ENCODE results near the gene TREX2.

TREX2 gene

DNA sequence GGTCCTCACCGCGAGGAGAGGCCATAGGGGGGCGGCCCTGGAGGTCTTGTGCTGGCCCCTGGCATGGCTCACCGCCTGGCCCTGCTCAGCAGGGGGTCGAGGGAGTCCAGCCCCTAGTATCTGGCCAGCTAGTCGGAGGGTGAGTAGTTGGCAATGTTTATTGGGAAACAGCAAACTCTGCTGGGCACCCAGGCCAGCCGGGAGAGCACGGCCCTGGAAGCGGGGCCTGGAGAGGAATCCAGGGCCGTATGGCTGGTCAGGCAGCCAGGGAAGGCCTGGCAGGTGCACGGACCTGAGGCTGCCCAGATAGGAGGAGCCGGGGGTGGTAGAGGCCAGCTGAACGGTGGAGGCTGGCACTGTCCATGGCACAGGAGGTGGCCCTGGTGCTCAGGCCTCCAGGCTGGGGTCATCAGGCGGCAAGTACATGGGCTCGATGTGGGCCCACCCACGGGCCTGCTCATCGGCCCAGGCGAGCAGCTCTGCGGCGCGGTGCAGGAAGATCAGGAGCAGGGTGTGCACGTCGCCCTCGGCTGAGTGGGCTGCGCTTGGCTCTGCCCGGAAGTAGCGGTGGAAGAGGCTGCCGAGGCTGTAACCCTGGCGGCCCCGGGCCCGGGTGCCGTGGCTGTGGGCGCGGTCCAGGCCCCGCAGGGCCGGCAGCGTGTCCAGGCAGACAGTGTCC is 1.4 kb downstream of the TREX2 start:
- TF ChIP-seq, protein P1, sequence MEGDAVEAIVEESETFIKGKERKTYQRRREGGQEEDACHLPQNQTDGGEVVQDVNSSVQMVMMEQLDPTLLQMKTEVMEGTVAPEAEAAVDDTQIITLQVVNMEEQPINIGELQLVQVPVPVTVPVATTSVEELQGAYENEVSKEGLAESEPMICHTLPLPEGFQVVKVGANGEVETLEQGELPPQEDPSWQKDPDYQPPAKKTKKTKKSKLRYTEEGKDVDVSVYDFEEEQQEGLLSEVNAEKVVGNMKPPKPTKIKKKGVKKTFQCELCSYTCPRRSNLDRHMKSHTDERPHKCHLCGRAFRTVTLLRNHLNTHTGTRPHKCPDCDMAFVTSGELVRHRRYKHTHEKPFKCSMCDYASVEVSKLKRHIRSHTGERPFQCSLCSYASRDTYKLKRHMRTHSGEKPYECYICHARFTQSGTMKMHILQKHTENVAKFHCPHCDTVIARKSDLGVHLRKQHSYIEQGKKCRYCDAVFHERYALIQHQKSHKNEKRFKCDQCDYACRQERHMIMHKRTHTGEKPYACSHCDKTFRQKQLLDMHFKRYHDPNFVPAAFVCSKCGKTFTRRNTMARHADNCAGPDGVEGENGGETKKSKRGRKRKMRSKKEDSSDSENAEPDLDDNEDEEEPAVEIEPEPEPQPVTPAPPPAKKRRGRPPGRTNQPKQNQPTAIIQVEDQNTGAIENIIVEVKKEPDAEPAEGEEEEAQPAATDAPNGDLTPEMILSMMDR (IDR thresholded peaks at IDR 0.05; ENCODE audit: insufficient read depth, missing control alignments): no peak
- no peak for FAIRE-seq
- DNase-seq (ENCODE audit: insufficient read length, low spot score): no peak

DNA sequence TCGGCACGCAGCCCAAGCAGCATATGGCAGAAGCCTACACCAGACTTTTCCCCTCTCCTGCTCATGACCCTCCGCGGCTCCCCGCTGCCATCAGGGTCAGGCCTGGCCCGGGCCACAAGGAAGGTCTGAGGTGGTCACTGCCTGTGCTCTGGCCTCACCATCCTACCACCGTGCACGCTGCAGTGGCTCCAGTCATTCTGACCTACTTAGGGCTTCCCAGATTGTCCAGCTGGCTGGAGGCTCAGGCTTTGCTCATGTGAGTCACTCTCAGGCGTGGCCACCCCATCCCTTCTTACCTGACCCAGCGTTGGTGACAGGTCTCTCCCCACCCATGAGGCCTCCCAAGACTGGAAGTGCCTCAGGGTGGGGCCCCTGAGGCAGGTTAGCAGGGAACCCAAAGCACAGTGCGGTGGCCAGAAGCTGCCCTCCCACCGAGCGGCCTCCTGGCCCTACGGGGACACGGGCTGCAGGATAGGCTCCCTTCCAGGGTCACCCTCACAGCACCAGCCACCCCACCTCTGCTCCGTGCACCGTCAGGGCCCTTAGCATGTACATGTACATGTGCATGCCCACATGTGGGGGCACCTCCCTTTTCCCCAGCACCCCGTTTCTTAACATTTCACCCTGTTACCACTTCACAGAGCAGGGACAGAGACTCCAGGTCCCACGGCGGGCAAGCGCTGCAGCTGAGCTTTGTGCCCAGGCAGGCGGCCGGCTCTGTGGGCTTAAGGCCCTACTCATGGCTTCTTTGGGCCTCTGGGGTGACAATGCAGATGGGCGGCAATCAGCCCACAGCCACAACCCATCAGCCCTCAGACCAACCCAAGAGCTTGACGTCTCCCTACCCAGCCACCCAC is 2.2 kb downstream of the TREX2 start:
- no peak for DNase-seq (ENCODE audit: insufficient read length, low spot score)
- TF ChIP-seq, protein P1 (IDR thresholded peaks at IDR 0.05; ENCODE audit: insufficient read depth, missing control alignments): no peak
- FAIRE-seq: no peak

DNA sequence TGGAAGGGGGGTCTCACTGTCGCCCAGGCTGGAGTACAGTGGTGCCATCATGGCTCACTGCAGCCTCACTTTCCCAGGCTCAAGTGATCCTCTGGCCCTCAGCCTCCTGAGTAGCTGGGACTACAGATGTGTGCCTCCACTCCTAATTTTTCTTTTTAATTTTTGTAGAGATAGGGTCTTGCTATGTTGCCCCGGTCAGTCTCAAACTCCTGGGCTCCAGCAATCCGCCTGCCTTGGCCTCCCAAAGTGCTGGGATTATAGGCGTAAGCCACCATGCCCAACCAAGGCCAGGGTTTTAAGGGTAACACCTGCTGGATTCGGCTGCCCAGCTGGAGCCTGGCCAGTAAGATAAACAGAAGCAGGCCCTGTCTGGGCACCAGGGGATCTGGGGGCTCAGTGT is 3.4 kb downstream of the TREX2 start:
- FAIRE-seq (no peak), DNase-seq (ENCODE audit: insufficient read length, low spot score) (no peak)
- TF ChIP-seq, protein P1 (IDR thresholded peaks at IDR 0.05; ENCODE audit: insufficient read depth, missing control alignments): no peak

DNA sequence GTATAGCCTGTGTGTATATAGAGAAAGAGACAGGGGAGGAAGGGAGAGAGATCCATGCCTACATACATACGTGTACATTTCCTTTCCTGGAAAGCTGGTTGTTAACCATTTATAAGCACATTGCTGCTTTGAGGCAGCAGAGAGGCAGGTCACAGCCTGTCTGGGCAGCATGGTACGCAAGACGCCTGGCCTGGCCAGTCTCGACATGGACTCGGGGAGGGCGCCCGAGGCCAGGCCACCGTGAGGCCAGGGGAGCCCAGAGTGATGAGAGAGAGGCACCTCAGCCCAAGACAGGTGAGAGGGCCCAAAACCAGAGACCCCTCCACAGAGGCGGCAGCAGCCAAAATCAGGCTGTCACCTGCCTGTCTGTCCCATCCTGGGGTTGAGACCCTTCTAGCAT is 3.9 kb downstream of the TREX2 start:
- FAIRE-seq (no peak), DNase-seq (ENCODE audit: insufficient read length, low spot score) (no peak)
- TF ChIP-seq, protein P1 (IDR thresholded peaks at IDR 0.05; ENCODE audit: insufficient read depth, missing control alignments): no peak

DNA sequence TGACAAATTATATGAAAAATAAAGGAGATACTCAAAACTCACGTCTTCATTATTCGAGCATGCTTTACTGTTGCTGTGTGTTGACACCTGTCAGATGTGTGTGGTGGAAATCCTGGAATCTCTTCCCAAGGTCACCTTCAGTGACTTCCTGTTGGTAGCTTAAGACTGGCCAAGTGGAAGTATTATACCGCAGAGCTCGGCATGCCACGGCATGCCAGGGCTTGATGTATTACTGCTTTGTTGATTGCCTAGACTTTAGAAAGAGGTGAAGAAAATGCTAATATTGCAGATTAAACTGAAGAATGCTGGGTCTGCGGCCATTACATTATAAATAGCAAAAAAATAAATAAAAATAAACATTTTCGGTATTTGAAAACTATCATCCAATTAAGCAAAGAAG is 4.6 kb downstream of the TREX2 start:
- TF ChIP-seq, protein P1 (IDR thresholded peaks at IDR 0.05; ENCODE audit: insufficient read depth, missing control alignments): no peak
- no peak for DNase-seq (ENCODE audit: insufficient read length, low spot score)
- FAIRE-seq: no peak

DNA sequence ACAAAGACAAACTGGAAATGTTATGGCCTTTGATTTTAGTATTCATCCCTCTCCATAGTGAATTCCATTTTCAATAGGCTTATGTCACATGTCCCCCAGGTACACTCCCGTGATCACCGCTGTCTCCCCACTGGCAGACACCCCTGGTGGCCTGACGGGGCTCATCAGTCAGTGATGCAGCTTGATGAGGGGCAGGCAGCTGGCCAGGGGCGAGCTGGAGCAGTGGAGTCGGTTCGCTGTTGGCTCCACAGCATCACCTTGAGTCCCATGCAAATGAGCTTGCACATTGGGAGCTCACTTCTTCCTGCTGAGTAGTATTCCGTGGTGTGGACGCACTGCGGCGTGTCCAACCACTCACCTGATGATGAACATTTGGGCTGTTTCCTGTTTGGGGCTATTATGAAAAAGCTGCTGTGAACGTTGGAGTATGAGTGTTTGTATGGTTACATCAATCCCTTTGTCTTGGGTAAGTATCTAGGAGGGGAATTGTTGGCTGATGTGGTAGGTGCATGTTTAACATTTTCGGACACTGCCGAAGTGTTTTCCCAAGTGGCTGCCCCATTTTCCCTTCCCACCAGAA is 5.2 kb downstream of the TREX2 start:
- TF ChIP-seq, protein P1 (IDR thresholded peaks at IDR 0.05; ENCODE audit: insufficient read depth, missing control alignments): no peak
- FAIRE-seq (no peak), DNase-seq (ENCODE audit: insufficient read length, low spot score) (no peak)

All from D721Med (cell line).